Fibroblast of skin of left quadriceps (primary cell): ENCODE results near the gene NTNG1.

Source experiments
- DNase-seq, 2 experiments: peaks; one replicate each; pipeline ENCODE4 v3.0.0-alpha.2; 2013; ENCODE audit warnings: low read depth in 2 of 2

Gene NTNG1

DNA sequence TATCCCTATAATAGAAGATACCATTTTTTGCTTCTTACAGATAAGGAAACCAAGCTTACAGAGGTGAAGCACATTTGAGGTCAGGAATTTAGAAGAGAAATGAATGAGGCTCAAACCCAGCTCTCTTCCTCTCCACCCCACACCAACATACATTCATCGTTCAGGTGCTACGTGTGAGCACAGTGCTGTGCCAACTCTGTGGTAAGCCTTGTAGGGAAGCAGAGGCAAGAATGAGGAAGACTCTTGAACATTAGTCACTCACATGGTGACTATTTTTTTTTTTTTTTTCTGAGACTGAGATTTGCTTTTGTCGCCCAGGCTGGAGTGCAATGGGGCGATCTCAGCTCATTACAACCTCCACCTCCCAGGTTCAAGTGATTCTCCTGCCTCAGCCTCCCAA lies 314.0 kb downstream of the NTNG1 start:
- no peak for DNase-seq

GRCh38 chr1:107457989-107458388 lies 317.1 kb downstream of the NTNG1 start:
- no peak for DNase-seq

DNA sequence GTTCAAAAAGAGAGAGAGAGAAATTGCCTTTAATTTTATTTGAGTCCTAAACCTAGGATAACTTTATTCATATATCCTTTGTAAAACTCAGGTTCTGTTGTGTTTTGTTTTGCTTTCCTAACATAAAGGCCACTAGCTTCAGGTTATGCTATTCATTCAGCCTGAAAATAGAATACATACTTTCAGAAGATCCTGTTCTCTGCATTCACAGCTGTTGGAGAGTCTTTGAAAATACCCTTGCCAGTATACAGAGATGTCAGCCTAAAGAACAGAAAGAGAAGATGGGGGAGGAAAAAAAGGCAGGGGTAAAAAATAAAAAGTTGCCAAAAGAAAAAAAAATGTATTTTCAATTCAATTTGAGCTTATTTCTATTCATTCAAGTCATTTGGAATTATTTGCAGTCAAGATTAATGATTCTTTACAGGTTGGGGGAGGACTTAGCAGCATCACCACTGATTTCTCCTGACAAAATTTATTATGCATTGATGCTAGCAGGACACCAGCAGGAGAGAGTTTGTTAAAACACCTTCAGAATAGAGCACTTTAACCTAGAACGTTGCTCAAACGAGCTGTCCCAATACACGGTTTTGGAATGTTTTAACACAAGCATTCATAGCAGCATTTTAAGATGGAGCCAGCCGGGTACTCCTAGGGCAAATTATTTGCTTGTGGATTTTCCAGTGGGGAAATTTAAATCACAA lies 318.5 kb downstream of the NTNG1 start:
- no peak for DNase-seq

DNA sequence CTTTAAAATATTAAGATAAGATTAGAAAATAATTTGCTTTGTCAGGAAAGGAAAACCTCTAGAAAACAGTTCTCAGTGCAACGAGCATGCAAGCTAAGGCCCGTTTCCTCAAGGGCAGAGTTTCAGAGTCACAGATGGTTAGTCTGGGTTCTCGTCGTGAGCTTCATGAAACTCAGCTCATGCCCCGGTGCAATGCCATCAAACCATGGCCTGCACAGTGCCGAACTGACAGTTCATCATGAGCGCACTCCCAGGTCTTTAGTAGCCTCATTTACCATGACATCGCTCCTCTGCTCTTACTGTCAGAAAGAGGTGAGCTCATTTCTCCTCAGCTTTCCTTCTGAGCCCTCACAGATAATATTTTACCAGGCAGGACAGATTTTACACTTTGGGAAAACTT lies 319.2 kb downstream of the NTNG1 start:
- DNase-seq = no peak

DNA sequence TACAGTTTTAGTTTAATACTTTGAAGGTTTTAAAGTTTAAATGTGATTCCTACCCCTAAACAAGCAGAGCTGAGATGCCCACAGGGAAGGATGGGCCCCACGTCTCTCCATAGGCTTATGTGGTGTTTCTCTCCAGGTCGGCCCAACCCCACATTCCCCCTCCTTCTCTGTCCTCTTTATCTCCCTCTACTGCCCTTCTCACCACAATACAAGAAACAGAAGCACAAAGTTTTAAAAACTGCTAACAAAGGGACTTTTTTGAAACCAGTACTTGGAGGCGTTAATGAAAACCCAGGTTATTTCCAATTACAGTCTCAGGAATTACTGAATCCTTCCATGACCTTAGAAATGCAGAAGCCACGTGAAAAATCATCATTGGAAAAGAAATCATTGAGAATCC lies 324.0 kb downstream of the NTNG1 start:
- no peak for DNase-seq

DNA sequence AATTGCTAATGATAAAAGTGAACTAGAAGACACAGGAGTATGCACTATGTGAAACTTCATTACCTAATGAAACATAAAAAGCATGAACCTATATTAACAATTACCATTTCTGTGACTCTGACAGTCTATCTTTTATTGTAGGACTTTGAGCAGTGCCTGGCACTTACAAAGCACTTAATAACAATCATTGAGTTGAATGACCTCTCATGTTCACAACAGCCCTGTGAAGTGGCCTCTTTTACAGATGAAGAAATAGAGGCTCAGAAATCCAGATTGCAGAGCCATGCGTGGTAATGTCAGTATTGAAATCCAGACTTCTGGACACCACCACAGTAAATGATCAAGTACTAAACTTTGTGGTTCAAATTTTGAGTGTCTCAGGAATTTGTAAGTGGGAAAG lies 326.4 kb downstream of the NTNG1 start:
- DNase-seq = no peak

DNA sequence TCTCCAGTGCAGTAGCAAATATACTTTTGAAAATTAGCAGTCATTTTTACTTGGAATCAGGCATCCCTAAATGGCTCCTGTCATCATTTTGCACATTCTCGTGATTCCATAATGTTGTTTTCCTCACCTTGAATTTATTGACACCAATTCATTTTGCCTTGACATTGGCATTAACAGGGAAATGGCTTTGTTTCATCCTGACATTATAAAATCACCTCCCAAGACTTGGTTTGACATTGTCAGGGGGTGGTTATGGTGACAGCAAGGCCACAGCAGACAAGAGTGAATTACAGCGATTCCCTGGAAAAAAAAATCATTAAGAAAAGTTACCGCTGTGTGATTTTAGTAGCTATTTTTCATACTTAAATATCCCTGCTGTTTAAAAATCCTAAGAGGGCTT lies 327.0 kb downstream of the NTNG1 start:
- DNase-seq = no peak

- DNase-seq = no peak
These were observed 332.2 kb downstream of the NTNG1 start for GRCh38 chr1:107473065-107473464.

DNA sequence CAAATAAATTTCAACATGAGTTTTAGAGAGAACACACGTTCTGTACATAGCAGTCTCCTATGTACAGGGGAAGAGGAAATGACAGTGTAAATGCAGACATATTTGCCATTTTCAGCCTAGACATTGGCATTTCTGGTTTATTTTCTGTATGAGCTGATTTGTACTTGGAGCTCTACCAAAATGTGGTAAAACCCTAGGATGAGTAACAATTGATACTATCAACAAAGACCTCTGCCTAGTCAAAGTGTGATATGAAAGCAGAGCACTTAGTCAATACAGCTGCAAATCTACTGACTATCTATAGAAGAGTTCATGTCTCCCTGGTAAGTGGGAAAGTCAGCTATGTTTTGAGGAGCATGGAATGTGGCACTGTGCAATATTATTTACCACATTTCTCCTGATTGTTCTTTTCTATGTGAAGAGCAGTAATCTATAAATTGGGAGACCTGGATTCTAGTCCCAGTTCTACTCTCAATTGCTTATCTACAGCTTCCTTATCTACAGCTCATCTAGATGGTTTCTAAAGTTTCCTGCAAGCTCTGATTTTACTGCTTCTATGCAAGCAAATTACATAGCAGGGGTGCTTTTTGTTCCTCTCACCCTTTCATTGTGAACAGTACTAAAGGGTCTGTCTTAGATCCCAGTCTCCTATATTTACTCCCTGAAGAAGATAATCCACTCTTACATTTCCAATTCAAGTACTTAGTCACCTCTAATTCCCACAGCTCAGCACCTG lies 334.2 kb downstream of the NTNG1 start:
- peak; percentile 16 for DNase-seq

GRCh38 chr1:107477233-107477632 lies 336.4 kb downstream of the NTNG1 start:
- no peak for DNase-seq

DNA sequence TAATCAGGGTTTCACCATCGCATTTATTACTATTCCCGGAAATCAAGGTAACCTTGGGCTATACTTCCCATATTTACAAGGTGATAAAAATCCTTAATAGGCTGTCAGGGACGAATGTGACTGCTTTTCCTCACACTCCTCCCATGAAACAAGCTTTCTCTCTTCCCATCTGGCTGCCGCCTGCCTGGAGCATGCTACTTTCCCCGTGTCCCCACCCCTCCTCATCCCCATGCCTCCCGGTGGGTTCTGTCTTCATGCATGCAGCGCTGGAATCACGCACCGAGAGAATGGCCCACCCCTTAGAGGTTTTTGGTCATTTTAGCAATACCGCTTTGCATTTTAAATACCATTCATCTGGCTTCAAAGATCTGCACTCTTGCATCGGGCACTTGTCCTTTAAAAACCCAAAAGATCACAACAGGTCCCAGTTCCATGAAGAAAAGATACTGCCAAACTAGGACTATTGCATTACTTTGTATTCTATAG lies 339.1 kb downstream of the NTNG1 start:
- DNase-seq = no peak

DNA sequence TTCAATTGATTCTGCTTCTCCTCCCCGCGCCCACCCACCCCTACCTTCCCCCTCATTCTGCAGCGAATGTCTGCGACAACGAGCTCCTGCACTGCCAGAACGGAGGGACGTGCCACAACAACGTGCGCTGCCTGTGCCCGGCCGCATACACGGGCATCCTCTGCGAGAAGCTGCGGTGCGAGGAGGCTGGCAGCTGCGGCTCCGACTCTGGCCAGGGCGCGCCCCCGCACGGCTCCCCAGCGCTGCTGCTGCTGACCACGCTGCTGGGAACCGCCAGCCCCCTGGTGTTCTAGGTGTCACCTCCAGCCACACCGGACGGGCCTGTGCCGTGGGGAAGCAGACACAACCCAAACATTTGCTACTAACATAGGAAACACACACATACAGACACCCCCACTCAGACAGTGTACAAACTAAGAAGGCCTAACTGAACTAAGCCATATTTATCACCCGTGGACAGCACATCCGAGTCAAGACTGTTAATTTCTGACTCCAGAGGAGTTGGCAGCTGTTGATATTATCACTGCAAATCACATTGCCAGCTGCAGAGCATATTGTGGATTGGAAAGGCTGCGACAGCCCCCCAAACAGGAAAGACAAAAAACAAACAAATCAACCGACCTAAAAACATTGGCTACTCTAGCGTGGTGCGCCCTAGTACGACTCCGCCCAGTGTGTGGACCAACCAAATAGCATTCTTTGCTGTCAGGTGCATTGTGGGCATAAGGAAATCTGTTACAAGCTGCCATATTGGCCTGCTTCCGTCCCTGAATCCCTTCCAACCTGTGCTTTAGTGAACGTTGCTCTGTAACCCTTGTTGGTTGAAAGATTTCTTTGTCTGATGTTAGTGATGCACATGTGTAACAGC lies 339.9 kb downstream of the NTNG1 start:
- no peak for DNase-seq

GRCh38 chr1:107481756-107482384 lies 341.0 kb downstream of the NTNG1 start:
- DNase-seq = no peak

DNA sequence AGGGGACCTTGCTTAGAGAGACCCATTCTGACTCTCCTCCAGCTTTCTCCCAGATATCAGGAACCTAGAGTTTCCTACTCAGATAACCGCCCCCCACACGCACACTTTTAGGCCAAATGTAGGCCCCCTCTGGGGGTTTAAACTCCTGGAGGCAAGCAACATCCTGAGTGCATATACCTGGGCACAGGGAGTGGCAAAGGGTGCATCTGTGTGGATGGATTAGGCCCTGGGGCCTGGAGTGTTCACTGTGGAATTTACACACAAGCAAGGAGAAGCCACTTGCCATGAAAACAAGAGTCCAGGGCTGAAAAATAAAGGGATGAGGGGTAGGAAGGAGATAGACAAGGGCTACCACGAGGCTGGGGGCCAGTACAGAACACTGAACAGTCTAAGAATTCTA lies 343.1 kb downstream of the NTNG1 start:
- no peak for DNase-seq

GRCh38 chr1:107486349-107486748 lies 345.5 kb downstream of the NTNG1 start:
- DNase-seq = no peak

DNA sequence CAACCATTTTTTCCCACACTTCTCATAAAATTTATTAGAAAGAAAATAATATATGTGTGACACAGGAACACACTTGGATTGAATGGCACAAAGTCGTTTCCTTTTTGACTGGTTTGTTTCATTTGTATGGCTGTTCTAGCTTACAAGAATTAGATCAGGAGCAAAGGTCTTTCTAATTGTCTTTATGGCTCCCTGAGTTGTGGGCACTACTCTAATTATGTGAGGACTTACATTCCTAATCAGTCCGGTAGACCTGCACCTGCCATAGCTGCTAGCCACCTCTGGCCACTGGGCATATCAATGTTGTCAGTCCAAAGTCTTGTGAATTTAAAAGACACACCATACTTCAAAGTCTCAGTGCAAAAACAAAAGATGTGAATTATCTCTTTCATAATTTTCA lies 346.7 kb downstream of the NTNG1 start:
- no peak for DNase-seq

GRCh38 chr1:107491582-107491981 lies 350.7 kb downstream of the NTNG1 start:
- DNase-seq = no peak

- DNase-seq = no peak
These were observed 352.4 kb downstream of the NTNG1 start for GRCh38 chr1:107493111-107493716.

DNA sequence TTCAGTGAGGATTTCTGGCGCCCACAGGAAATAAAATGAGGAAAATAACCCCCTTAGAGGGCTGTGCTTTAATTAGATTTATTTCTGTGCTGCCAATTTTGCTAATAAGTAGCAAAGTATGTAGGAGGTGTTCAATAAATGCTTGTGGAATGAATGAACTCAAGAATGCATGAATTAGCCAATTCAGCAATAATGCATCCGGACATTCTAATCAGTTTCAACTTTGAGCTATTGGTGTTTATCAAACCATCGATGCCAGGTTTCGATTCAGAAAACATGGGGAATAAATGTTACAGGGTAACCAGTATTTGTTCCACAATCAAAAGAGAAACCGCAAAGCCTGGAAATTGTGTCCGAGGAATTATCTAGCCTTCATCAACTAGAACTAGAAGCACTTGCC lies 353.2 kb downstream of the NTNG1 start:
- DNase-seq = no peak

- DNase-seq = no peak
These were observed 355.2 kb downstream of the NTNG1 start for GRCh38 chr1:107496002-107496401.

DNA sequence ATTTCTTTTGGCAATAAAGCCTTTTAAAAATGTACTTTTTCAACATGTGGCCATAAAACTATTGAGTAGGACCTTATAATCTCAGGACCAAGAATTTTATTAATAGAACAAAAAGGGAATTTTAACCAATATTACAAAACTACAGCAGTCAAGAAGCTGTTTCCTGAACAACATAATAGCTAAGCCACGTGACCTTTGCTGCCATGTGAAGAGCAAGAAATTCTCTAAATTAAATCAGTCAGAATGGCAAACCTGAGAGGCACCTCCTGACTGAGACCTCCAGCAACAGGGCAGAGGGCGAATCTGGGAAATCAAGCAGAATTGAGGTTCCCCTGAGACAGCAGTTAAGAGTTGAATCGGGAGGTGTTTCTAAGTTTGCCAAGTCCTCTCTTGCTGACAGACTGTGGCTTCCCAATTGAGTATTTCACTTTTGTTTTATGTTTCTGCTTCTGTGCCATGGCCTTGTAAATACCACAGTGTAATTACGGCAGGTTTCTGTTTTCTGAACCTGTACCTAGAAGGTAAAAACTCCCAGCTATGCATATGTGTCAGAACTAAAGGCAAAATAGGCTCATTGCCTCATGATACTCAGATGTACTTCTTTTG lies 358.4 kb downstream of the NTNG1 start:
- no peak for DNase-seq
